Dedifferentiated amniotic fluid mesenchymal stem cell (primary cell): ENCODE data around the gene SCN5A.

ENCODE experiments used
- DNase-seq: peaks from one replicate; pipeline ENCODE4 v3.0.0-alpha.2; 2016; ENCODE audit errors: extremely low spot score

The SCN5A gene

DNA sequence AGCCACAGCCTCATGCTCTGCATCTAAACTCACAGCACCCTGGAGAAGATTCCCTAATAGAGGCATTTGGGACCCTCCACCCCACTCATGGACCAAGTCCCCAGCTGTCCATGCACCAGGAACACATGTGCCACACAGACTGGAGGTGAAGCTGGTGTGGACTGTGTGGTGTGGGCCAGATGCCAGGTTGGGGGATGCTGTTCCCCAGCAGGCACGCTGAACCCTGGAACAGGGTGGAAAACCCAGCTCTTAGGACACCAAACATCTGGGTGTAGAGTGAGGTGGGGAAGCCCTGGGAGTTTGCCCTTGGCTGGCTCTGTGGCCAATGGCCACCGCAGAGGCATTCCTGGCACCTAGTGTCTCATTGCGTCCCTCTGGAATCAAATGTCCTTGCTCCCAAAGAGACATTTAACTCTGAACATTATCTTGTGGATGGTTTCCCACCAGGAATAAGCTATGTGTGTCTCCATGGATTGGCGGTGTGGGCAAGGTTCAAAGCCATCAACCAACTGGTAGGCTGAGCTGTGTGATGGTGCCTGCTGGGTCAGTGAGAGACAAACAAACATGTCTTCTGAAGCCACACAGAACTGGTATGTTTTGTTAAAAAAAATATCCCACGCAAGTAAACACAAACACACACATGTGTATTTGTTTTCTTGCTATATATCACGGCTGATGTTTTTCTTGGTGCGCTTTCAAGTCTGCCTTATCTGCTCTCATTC lies 88.3 kb downstream of the SCN5A start:
- no peak for DNase-seq

DNA sequence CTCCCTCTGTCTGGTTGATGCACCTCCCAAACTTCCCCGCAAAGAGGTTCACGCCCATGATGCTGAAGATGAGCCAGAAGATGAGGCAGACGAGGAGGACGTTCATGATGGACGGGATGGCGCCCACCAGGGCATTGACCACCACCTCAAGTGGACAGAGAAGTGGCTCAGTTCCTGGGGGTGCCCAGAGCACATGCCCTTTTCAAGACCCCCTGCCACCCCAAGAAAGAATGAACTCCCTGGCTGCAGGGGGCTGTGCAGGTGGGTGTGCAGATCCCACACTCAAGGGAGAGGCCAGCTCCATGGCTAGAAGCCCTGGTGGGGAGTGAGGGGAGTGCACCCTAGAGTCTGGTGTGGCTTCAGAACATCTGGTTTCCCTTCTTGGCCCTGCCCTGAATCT lies 89.2 kb downstream of the SCN5A start:
- no peak for DNase-seq

DNA sequence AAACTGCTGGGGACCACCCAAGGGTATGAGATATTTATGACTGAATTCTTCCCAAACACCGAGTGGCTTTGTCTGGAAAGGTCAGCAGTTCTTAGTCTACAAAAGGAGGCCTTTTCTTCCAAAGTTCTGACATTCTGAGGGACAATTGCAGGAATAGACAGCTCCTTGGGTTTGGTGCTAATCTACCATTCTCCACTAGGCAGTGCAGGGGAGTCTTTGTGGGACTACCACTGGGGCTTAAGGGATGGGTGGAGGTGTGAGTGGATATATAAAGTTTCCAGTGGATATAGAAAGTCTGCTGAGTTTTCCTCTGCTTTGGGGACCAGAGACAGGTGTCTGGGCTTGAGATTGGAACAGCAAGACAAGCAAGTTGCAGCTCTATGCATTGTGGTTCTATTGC lies 90.6 kb downstream of the SCN5A start:
- DNase-seq, result no peak

DNA sequence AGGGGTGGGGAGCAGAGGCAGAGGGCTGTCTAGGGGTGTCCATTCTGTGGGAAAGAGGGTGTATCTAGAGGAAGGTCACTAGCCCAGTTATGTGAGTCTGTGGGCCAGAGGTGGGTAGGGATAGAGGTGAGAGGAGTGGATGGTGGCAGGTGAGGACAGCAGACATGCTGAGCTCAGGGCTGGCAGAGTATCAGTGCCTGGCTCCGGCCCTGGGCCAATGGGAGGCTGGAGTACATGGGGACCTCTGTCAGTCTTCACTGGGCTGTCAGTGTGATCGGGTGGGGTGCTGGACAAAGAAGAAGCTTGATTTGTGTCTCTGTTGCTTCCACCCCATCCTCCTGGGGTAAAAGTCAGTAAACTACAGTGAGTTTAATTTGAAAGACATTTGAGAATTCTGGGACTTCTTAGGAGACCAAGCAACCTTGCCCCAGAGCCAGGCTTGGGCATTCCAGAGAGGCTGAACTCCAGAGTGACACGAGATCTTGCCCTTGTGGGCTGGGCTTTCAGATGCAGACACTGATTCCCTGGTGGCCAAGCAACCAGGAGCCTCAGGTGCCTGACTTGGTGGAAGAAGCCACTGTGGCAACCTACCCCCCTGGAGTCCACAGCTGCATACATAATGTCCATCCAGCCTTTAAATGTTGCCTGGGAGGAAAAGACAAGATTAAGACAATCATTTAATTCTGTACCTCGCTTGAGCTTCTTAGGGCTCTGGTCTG lies 92.7 kb downstream of the SCN5A start:
- no peak for DNase-seq

DNA sequence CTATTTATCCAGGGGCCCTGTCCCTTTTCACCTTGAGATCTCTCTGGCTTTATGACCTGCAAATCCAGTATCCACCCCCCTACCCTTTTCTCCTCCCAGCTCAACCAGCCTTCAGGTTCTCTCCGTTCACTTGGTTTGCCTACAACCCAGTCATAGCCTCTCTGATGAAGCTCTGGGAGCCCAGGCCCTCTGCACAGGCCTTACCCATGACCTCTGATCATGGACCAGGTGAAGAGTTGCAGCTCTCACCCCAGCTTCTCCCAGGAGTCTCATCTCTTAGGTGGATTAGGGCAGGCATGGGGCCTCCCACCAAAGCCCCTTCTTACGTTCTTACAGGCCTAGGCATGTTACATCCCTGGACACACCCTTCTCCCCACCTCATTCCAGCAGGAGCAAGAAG lies 93.6 kb downstream of the SCN5A start:
- DNase-seq, result no peak

DNA sequence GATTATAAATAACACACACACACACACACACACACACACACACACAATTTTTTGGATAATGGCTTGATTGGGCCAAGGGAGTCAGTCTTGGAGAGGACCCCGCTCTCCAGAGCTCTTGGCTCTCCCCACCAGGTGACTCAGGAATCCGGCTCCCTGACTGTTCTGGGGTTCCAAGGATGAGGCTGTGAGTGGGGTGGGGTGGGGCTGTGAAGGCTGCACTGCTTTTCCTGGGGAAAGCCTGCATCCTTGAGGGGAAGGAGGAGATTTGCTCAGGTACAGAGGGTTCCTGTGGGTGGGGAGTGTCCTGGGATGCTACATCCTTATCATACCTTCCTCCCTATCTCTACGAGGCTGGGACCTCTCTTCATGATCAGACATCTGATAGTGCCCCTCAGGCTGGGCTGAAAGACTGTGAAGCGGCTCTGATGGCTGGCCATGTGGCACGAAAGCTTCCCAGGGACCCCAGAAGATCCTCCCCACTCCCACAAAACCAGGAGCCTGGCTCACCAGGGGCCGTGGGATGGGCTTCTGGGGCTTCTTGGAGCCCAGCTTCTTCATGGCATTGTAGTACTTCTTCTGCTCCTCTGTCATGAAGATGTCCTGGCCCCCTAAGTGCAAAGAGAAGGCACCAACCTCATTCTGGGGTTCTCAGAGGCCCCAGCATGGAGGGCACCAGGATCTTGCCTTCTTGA lies 94.2 kb downstream of the SCN5A start:
- no peak for DNase-seq

DNA sequence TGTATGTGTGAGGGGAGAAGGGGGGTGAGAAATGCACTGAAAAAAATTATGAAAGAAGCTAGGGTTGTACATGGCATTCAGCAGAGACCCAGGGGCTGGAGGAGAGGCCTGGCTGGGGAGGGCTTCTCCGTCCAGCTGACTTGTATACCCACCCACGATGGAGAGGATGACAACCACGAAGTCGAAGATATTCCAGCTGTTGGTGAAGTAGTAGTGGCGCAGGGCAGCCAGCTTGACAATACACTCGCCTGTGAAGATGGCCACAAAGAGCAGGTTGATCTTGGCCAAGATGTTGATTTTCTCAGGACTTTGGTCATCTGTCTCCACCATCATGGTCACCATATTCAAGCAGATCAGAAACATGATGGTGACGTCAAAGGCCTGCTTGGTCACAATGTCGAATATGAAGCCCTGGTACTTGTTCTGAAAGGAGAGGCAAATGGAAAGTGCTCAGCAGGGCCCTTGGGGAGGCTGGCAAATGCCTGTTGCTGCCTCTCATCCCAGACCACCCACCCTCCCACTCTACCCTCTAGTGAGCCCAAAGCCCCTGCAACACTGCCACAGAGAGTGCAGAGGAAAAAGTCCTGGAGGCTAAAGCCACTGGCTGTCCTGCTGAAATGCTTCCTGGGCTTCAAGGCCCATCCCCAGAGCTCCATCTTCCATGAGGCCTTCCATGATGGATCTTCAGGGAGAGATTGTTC lies 95.2 kb downstream of the SCN5A start:
- DNase-seq, result no peak

DNA sequence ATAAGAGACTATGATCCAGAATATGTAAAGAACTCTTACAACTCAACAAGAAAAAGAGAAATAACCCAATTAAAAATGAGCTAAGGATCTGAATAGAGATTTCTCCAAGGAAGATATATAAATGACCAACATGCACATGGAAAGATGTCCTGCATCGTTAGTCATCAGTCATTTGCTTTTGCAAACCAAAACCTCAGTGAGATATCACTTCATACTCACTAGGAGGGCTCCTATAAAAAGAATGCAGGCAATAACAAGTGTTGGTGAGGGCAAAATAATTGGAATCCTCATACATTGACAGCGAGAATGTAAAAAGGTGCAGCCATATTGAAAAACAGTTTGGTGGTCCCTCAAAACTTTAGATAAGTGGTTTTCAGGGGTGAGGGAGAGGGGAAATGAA lies 96.4 kb downstream of the SCN5A start:
- DNase-seq, result no peak

DNA sequence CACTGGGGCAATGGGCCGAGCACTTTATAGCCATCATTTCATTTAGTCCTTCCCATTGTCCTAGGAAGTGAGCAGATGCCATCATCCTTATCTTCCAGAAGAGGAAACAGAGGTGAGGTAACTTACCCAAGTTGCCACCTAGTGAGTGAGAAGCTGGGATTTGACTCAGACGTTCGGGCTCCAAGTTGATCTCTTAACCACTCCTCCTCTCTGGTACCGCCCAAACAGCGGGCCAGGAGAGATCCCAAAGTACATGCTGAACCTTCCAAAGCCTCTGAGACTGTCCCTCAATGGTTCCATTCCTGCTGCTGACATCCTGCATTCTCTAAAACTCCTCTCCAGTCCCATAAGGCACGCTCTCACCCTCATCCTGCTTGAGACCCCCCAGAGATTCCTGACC lies 97.1 kb downstream of the SCN5A start:
- DNase-seq, result no peak

DNA sequence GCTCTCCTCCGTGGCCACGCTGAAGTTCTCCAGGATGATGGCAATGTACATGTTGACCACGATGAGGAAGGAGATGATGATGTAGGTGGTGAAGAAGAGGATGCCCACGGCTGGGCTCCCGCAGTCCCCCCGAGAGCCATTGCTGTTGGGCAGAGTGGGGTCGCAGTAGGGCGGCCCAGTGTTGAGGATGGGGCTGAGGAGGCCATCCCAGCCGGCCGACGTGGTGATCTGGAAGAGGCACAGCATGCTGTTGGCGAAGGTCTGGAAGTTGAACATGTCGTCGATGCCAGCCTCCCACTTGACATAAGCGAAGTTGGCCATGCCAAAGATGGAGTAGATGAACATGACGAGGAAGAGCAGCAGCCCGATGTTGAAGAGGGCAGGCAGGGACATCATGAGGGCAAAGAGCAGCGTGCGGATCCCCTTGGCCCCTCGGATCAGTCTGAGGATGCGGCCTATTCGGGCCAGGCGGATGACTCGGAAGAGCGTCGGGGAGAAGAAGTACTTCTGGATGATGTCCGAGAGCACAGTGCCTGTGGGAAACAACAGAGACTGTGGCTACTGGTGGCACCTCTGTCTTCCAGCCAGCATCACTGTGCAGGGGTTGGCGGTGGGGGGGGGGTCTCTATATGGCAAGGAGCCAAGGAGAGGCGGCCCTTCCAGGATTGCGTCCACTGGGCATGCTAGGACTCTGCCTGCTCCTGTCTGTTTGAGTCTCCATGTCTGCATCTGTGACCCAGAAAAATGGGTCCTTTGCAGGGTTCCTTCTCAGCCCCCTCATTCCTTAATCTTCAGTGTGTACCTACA lies 98.3 kb downstream of the SCN5A start:
- no peak for DNase-seq

DNA sequence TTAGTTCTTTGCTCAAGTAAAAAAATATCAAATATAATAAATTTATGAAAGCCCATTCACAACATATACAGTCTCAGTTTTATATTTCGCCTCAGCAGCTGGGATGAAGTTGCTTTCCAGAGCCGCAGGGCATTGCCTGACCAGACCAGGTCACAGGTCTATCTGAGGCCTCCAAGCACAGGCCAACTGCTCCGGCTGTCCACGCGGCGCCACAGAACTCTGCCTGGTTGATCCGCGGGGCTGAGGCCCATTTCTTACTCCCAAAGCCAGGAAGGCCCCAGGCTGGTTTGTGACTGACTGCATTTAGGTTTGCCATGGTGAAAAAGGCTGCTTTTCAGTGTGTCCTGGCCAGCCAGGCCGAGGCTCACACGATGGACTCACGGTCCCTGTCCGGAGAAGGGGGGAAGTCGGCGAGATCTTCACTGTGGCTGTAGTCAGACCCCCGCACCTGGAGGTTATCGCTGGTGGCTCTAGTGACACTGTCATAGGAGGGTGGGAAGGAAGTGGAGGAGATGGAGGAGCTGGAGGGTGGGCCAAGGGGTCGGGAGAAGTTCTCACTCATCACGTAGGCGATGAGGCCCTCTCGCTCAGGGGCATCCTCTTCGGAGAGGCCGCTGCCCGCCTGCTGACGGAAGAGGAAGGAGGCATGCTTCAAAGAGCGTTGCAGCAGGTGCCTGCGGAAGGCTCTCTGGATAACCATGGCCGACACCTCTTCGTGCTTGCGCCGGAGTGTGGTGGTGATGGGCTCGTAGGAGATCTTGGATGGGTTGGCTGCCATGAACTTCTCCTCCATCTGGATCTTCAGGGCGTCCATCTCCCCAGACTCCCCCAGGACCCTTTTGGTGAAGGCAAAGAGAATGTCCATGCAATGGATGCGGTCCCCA lies 99.3 kb downstream of the SCN5A start:
- no peak for DNase-seq

DNA sequence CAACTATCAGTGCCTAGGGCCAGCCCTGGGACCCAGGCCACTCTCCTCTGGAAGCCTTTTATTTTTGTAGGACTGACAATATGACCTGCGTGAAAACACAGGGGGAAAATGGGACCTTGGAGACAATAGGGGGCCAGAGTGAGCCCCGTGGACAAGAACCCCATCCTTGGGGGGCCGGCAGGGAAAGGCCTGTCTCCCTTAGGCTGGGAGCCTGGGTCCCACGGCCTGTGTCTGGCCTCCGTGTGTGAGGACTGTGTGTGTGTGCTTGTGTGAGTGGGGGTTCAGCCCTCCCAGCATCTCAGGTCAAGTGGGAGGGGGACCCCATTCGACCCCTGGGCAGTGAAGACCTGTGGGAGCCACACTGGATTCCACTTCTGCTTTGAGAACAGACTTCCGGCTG lies 100.0 kb downstream of the SCN5A start:
- no peak for DNase-seq

DNA sequence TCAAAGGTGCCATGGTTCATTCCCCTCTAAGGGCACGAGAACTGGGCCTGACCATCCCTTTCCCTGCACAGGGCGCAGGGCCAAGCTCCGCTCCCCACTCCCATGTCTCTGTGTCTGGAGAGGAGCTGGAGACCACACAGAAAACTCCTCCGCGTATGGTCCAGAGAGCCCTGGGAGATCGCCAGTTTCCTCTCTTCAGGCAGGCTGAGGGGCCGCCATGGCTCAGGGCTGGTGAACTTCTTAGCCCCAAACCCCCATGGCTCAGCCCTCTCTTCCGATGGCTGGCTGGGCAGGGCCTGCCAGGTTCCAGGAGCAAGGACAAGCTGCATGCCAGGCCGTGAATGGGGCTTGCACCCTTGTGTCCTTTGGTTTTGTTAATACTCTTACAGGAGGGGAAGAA lies 100.4 kb downstream of the SCN5A start:
- no peak for DNase-seq

DNA sequence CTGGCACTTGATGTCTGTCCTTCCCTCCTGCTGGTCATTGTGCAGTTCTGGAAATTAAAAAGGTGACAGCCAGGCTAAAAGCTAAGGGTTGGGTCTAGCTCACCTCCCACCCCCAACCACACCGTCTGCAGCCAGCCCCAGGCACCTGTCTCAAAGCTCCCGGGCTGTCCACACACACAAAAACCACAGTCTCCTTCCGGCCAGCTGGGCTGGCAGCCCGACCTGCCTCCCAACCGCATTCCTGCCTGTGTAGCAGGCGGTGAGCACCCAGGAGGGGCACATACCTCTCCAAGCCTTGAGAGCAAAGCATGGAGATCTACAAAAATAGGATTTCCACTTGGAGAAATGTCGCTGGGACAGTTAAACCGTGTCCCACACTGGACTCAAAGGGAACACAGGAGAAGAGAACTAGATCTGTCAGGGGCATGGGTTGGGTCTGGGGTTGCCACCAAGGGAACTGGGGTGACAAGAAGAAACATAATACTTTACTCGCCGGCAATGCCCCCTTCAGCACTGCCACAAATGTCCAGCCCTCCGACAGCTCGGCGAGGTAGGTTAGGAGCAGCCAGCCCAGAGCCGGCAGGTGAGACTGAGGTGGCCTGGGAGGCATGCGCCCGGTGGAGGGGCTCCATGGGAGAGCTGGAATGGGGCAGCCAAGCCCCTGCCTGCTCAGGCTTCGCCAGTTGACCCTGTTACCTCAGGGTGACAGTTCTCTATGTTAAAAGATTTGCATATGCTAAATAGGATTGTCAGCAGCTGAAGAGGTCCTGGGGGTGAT lies 101.1 kb downstream of the SCN5A start:
- DNase-seq, result no peak

DNA sequence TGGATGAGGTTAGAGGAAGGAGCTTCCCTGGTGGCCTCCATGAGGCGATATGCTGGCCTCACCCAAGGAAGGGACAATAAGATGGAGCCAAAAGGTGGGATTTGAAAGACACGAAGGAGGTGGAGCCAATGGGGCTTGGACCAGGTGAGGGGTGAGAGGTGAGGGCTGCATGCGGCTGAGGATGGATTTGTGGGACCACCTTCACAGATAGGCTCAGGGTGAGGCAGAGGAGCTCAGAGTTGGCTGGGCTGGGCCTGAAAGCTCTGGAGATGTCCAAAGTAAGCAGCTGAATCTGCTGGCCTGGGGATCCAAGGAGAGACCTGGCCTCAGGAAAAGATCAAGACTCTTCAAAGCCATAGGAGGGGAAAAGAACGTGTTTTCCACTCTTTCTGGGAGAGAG lies 103.5 kb downstream of the SCN5A start:
- no peak for DNase-seq

DNA sequence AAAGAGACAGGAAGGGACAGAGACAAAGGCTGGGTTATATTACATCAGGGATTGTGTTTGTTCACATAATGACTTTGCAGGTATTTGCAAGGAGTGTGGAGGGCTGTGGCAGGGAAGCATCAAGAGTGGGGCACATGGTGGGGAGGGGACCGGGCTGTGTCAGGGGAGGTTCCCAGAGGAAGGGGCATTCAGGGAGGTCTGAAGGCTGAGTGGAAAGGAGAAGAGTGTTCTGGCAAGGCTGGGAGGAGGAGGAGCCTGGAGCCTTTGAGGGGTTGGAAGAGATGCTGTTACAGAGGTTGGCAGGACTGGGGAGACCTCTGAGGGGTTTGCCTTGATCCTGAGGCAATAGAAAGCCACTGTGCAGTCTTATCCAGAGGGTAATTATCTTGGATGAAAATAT lies 103.9 kb downstream of the SCN5A start:
- no peak for DNase-seq

DNA sequence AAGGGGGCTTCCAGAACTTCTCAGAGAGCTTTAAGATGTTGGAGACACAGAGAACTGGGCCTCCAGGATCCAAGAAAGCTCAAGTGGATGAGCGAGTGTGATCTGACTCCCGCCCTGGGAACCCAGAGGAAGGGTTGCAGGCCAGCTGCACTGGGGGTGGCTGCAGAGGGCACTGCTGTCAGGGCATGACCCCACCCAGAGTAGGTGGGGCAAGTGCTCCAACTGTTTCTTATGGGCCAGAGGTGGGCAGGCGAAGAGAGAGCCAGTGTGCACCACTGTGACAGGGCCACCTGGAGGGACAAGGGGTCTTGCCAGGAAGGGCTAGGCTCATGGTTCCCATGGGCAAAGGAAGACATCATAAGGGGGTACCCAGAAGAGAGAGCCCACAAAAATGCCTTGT lies 104.6 kb downstream of the SCN5A start:
- no peak for DNase-seq

DNA sequence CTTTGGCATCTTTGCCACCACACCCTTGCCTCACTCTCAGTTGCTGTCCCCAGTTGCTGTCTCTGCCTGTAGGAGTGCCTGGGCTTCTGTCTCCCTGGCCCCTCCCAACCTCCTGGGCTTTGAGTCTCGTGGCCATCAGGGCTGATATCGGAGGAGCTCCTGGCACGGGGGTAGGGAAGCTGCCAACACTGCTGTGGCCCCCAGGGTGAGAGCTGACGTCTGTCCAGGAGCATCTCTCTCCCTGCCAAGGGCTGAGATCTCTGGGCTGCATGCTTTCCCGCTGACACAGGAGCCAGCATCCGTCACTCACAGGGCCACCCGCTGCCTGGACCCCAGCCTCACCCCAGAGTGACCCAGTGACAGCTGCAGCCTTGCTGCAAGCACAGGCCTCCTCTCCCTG lies 105.9 kb downstream of the SCN5A start:
- no peak for DNase-seq

DNA sequence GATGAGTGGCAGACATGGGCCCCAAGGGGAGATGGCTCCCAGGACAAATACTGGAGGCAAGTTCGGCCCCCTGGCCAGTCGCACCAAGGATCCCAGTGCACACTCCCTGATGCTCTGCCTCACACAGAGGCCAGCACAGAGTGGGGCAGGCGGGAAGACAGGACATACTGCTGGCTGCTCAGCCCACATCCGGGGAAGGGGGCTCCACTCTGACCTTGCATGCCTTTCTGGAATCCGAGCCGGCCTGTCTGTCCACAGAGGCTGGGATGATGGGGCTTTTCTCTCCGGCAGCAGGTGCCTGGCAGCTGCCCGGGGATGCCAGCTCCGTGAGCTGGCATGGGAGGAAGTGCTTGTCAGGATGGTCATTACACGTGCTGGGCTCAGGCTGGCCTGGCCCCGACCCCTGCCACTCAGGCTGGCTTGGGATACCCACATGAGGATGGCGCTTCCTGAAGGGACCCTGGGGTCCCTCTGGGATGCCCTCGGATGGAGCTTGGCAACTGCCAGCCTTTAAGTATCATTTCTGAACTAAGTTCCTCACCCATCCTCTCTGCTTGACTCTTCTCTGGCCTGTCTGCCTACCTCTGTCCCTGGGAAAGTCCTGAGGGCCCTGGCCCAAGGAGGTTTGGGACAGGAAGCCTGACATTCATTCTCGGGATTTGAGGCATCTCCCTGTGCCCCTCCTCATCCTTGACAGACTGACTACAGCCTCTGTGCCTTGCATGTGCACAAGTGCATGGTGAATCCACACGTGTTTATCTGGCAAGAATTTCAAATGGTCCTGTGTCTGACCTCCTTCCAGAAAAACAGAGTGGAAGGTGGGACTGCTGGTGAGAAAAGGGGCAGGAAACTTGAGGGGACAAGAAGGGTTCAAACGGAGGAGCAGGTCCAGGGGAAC lies 106.8 kb downstream of the SCN5A start:
- no peak for DNase-seq
